RPMI7951 (cell line): ENCODE data around the gene DDC. TPM values are rescaled to one million over a fixed set of nuclear protein-coding genes. Genes with fewer than 3 reads are reported as not detected.

Experiments used
- DNase-seq: peaks from one replicate; pipeline ENCODE4 v3.0.0-alpha.2; 2012; ENCODE audit warnings: low read depth
- total RNA-seq: library from RNA; depleted of rRNA; stranded (reverse); fragments of >200 nt; shearing (Covaris generic); gene quantifications from 2 replicates; pipeline ENCODE4 v1.2.3, GENCODE V29; 2014; rRNA removed

The DDC gene
- 0.39 TPM in 1 of 2 replicates, not detected in the other for total RNA-seq

- no peak for DNase-seq
These were observed at the start of gene DDC for GRCh38 chr7:50564640-50565558. Gene DDC, minus strand, starts transcription at chr7:50565405. Its CDS starts 21,320 bp downstream, at chr7:50544085.

- DNase-seq, result no peak
These were observed 48.3 kb upstream of the DDC start for GRCh38 chr7:50613473-50613872.

GRCh38 chr7:50612704-50613103, 47.5 kb upstream of the DDC start:
- no peak for DNase-seq

- DNase-seq, result peak; percentile 87
These were observed 45.5 kb upstream of the DDC start for GRCh38 chr7:50610521-50611277.

- DNase-seq, result peak; percentile 34
These were observed 43.1 kb upstream of the DDC start for GRCh38 chr7:50608196-50608906.

GRCh38 chr7:50607524-50608125, 42.4 kb upstream of the DDC start:
- DNase-seq, result peak; percentile 9

- DNase-seq, result no peak
These were observed 39.9 kb upstream of the DDC start for GRCh38 chr7:50605059-50605458.

GRCh38 chr7:50603287-50603686, 38.1 kb upstream of the DDC start:
- DNase-seq, result peak; percentile 11

- DNase-seq, result no peak
These were observed 34.2 kb upstream of the DDC start for GRCh38 chr7:50599385-50599784.

GRCh38 chr7:50598460-50599343, 33.5 kb upstream of the DDC start:
- no peak for DNase-seq

GRCh38 chr7:50596484-50596883, 31.3 kb upstream of the DDC start:
- no peak for DNase-seq

- peak; percentile 69 for DNase-seq
These were observed 30.4 kb upstream of the DDC start for GRCh38 chr7:50595491-50596102.

GRCh38 chr7:50594734-50595485, 29.7 kb upstream of the DDC start:
- no peak for DNase-seq

- no peak for DNase-seq
These were observed 28.9 kb upstream of the DDC start for GRCh38 chr7:50594136-50594535.

- DNase-seq, result no peak
These were observed 27.7 kb upstream of the DDC start for GRCh38 chr7:50592940-50593339.

- no peak for DNase-seq
These were observed 26.6 kb upstream of the DDC start for GRCh38 chr7:50591480-50592438.

GRCh38 chr7:50591098-50591479, 25.9 kb upstream of the DDC start:
- no peak for DNase-seq

- no peak for DNase-seq
These were observed 25.3 kb upstream of the DDC start for GRCh38 chr7:50590535-50590934.
